ENCODE results near the gene ZC3HAV1. TPM values are rescaled to one million over a fixed set of nuclear protein-coding genes. Genes with fewer than 3 reads are reported as not detected.

The ZC3HAV1 gene
- total RNA-seq, 4 donors from 2014 or later, result 27.7 to 34.7 (median 29.2) TPM

- no peak overlapping the region for H3K27ac ChIP-seq
- 83 to 93% methylated on average over 3 of the region's 3 CpGs for WGBS, 2 donors
- no peak overlapping the region for H3K4me3 ChIP-seq
- no peak for DNase-seq
- no peaks in the 10 kb centered on the region for H3K9me3 ChIP-seq
- TF ChIP-seq CTCF (IDR thresholded peaks at IDR 0.05) (no peak), POLR2A (IDR thresholded peaks at IDR 0.05) (no peak)
- peaks cover 8 to 41% (median 16%) of the 10 kb centered on the region in 3 donors for H3K4me1 ChIP-seq
- no peaks in the 10 kb centered on the region for H3K27me3 ChIP-seq
- H3K36me3 ChIP-seq, result no peaks in the 10 kb centered on the region
- intact Hi-C loops (cut with DNase I), result no loop called here
These were observed 4.5 kb upstream of the ZC3HAV1 start for GRCh38 chr7:139114018-139114417.

GRCh38 chr7:139112741-139113250 is 3.3 kb upstream of the ZC3HAV1 start:
- intact Hi-C loops (cut with DNase I), result no loop called here
- Histone ChIP-seq H3K4me1 (peaks cover 8 to 38% (median 13%) of the 10 kb centered on the region in 3 donors), H3K27me3 (no peaks in the 10 kb centered on the region), H3K4me3 (no peak overlapping the region), H3K36me3 (no peaks in the 10 kb centered on the region), H3K9me3 (no peaks in the 10 kb centered on the region), H3K27ac (no peak overlapping the region)
- 70 to 71% methylated on average over 2 of the region's 2 CpGs for WGBS, 2 donors
- TF ChIP-seq CTCF (IDR thresholded peaks at IDR 0.05), result no peak
- TF ChIP-seq POLR2A (IDR thresholded peaks at IDR 0.05), result no peak
- DNase-seq, result no peak

GRCh38 chr7:139112316-139112715 is 2.8 kb upstream of the ZC3HAV1 start:
- Histone ChIP-seq H3K9me3 (no peaks in the 10 kb centered on the region), H3K27me3 (no peaks in the 10 kb centered on the region), H3K4me1 (peaks cover 8 to 40% (median 10%) of the 10 kb centered on the region in 3 donors), H3K36me3 (no peaks in the 10 kb centered on the region), H3K27ac (no peak overlapping the region), H3K4me3 (no peak overlapping the region)
- WGBS, 2 donors, result 94 to 96% methylated on average over 3 of the region's 3 CpGs
- intact Hi-C loops (cut with DNase I), result no loop called here
- TF ChIP-seq POLR2A (IDR thresholded peaks at IDR 0.05), result no peak
- no peak for TF ChIP-seq CTCF (IDR thresholded peaks at IDR 0.05)
- DNase-seq, result no peak

- Histone ChIP-seq H3K9me3 (no peaks in the 10 kb centered on the region), H3K27me3 (no peaks in the 10 kb centered on the region), H3K36me3 (no peaks in the 10 kb centered on the region), H3K4me1 (peaks cover 8 to 45% (median 10%) of the 10 kb centered on the region in 3 donors), H3K27ac (no peak overlapping the region), H3K4me3 (no peak overlapping the region)
- 90 to 100% methylated on average over 4 of the region's 4 CpGs for WGBS, 2 donors
- intact Hi-C loops (cut with DNase I), result no loop called here
- no peak for TF ChIP-seq CTCF (IDR thresholded peaks at IDR 0.05)
- TF ChIP-seq POLR2A (IDR thresholded peaks at IDR 0.05), result no peak
- DNase-seq, result no peak
These were observed 2.3 kb upstream of the ZC3HAV1 start for GRCh38 chr7:139111811-139112301.

GRCh38 chr7:139111147-139111546 is 1.6 kb upstream of the ZC3HAV1 start:
- H3K27me3 ChIP-seq, result no peaks in the 10 kb centered on the region
- 92 to 93% methylated on average over 1 of the region's 1 CpG for WGBS, 2 donors
- no peak for TF ChIP-seq POLR2A (IDR thresholded peaks at IDR 0.05)
- no peak for TF ChIP-seq CTCF (IDR thresholded peaks at IDR 0.05)
- no peak for DNase-seq
- peaks cover 8 to 52% (median 10%) of the 10 kb centered on the region in 3 donors for H3K4me1 ChIP-seq
- no peaks in the 10 kb centered on the region for H3K36me3 ChIP-seq
- no peaks in the 10 kb centered on the region for H3K9me3 ChIP-seq
- no peak overlapping the region for H3K4me3 ChIP-seq
- H3K27ac ChIP-seq, result no peak overlapping the region
- intact Hi-C loops (cut with DNase I), result no loop called here
